PC-9 (cell line): ENCODE data around the gene LMX1A. TPM values are rescaled to one million over a fixed set of nuclear protein-coding genes. Genes with fewer than 3 reads are reported as not detected.

Experiments
- BruUV-seq: library from RNA; stranded (reverse); fragments of 400-500 nt; replicated peaks from 2 replicates; lab custom pipeline; 2021; lab: Mats Ljungman, UMichigan
- CTCF ChIA-PET: fragments of 300-600 bp; sonication (Branson Sonifier 250); formaldehyde crosslinking; loops from one replicate; lab custom pipeline; 2022; ENCODE audit warnings: antibody characterized with exemption; lab: Charles Lee
- POLR2A ChIA-PET: fragments of 300-600 bp; sonication (Branson Sonifier 250); formaldehyde crosslinking; loops from one replicate; lab custom pipeline; 2022; ENCODE audit warnings: antibody characterized with exemption; ENCODE audit not compliant: unreplicated experiment; lab: Charles Lee
- DNase-seq, 2 experiments: peaks; one replicate each; pipeline versions ENCODE4 v3.0.0 to v3.0.0-alpha.2; 2015 to 2022; ENCODE audit warnings: mixed read lengths in 1 of 2
- H2AFZ ChIP-seq: fragments of 200-600 bp; sonication (generic); 2 replicates; pipeline ENCODE4 v1.8.1; 2017; ENCODE audit warnings: antibody characterized with exemption
- H3F3A ChIP-seq: fragments of 200-600 bp; sonication (generic); 2 replicates; pipeline ENCODE4 v1.8.1; 2017; ENCODE audit warnings: antibody characterized with exemption, mild to moderate bottlenecking, low read depth; ENCODE audit not compliant: insufficient read depth
- H3K27ac ChIP-seq: fragments of 200-600 bp; sonication (generic); 2 replicates; pipeline ENCODE4 v1.6.1; 2016; ENCODE audit warnings: mixed run types
- H3K27me3 ChIP-seq: fragments of 200-600 bp; sonication (generic); 2 replicates; pipeline ENCODE4 v1.6.1; 2016; ENCODE audit warnings: low read depth, mixed run types; ENCODE audit not compliant: insufficient read depth
- H3K36me3 ChIP-seq: fragments of 200-600 bp; sonication (generic); 2 replicates; pipeline ENCODE4 v1.6.1; 2016; ENCODE audit warnings: low read depth, mixed run types
- H3K4me1 ChIP-seq: fragments of 200-600 bp; sonication (generic); replicated peaks from 2 replicates; pipeline ENCODE4 v1.6.1; 2016; ENCODE audit warnings: mixed run types; ENCODE audit not compliant: insufficient read depth
- H3K4me2 ChIP-seq: fragments of 200-600 bp; sonication (generic); 2 replicates; pipeline ENCODE4 v1.6.1; 2017; ENCODE audit warnings: mixed run types
- H3K4me3 ChIP-seq: fragments of 200-600 bp; sonication (generic); 2 replicates; pipeline ENCODE4 v1.6.1; 2016; ENCODE audit warnings: mixed run types
- H3K79me2 ChIP-seq: fragments of 200-600 bp; sonication (generic); 2 replicates; pipeline ENCODE4 v1.6.1; 2017; ENCODE audit warnings: low read depth, mixed run types
- H3K9me2 ChIP-seq: fragments of 200-600 bp; sonication (generic); 2 replicates; pipeline ENCODE4 v1.8.1; 2017; ENCODE audit warnings: mild to moderate bottlenecking; ENCODE audit not compliant: insufficient read depth
- H3K9me3 ChIP-seq: fragments of 200-600 bp; sonication (generic); 2 replicates; pipeline ENCODE4 v1.8.1; 2016; ENCODE audit warnings: low read depth; ENCODE audit not compliant: insufficient read depth
- H4K20me1 ChIP-seq: fragments of 200-600 bp; sonication (generic); 2 replicates; pipeline ENCODE4 v1.8.1; 2017; ENCODE audit not compliant: insufficient read depth
- EZH2 ChIP-seq: fragments of 200-600 bp; sonication (generic); IDR thresholded peaks from 2 replicates; pipeline ENCODE4 v1.8.0; 2017; ENCODE audit warnings: antibody characterized with exemption, low read depth
- intact Hi-C: fragments of 100-400 bp; cut with micrococcal nuclease; formaldehyde crosslinking; loops from one replicate; pipeline ENCODE4 v1.10.0; 2022; ENCODE audit not compliant: unreplicated experiment
- total RNA-seq: library from RNA; stranded (reverse); gene quantifications from 2 replicates; pipeline ENCODE4 v1.2.3, GENCODE V29; 2021
- TF ChIP-seq, protein P1 (sequence below): fragments of 200-600 bp; sonication (generic); conservative IDR thresholded peaks from 2 replicates; pipeline ENCODE4 v1.6.1; 2017; ENCODE audit warnings: mixed run types, antibody characterized with exemption, mild to moderate bottlenecking, moderate library complexity

Gene LMX1A
- total RNA-seq, 1 experiment from 2014 or later: not detected

DNA sequence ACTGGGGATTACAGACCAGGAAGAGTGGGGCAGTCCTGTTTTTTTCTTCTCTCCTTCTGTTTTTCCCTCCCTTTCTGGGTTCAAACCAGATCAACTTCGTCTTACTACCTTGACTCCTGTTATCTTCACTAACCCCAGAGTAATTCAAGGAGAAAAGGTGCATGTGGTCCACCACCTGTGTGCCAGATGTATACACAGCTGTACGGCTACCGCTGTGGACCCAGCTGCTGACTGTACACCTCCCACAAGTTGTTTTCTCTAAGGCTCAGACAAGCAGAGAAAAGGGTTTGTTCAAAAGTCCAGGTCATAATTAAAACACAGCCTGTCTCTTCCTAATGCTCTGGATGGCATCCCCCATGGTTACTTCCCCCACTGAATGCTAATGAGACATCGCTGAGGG, 102.1 kb downstream of the LMX1A start:
- H3K9me3 ChIP-seq: no peaks in the 10 kb centered on the region
- no peaks in the 10 kb centered on the region for H4K20me1 ChIP-seq
- no peak overlapping the region for H2AFZ ChIP-seq
- H3F3A ChIP-seq: no peaks in the 10 kb centered on the region
- H3K9me2 ChIP-seq: no peaks in the 10 kb centered on the region
- ChIA-PET CTCF (no interaction called here), POLR2A (no interaction called here)
- H3K36me3 ChIP-seq: no peaks in the 10 kb centered on the region
- no peaks in the 10 kb centered on the region for H3K4me1 ChIP-seq
- intact Hi-C loops: no loop called here
- no peak for TF ChIP-seq EZH2
- TF ChIP-seq, protein P1, sequence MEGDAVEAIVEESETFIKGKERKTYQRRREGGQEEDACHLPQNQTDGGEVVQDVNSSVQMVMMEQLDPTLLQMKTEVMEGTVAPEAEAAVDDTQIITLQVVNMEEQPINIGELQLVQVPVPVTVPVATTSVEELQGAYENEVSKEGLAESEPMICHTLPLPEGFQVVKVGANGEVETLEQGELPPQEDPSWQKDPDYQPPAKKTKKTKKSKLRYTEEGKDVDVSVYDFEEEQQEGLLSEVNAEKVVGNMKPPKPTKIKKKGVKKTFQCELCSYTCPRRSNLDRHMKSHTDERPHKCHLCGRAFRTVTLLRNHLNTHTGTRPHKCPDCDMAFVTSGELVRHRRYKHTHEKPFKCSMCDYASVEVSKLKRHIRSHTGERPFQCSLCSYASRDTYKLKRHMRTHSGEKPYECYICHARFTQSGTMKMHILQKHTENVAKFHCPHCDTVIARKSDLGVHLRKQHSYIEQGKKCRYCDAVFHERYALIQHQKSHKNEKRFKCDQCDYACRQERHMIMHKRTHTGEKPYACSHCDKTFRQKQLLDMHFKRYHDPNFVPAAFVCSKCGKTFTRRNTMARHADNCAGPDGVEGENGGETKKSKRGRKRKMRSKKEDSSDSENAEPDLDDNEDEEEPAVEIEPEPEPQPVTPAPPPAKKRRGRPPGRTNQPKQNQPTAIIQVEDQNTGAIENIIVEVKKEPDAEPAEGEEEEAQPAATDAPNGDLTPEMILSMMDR: no peak
- no peak overlapping the region for H3K27ac ChIP-seq
- no peaks in the 10 kb centered on the region for H3K79me2 ChIP-seq
- H3K4me2 ChIP-seq: no peak overlapping the region
- no peaks in the 10 kb centered on the region for H3K27me3 ChIP-seq
- no peak for DNase-seq
- H3K4me3 ChIP-seq: no peak overlapping the region
- BruUV-seq: no TSS peak

DNA sequence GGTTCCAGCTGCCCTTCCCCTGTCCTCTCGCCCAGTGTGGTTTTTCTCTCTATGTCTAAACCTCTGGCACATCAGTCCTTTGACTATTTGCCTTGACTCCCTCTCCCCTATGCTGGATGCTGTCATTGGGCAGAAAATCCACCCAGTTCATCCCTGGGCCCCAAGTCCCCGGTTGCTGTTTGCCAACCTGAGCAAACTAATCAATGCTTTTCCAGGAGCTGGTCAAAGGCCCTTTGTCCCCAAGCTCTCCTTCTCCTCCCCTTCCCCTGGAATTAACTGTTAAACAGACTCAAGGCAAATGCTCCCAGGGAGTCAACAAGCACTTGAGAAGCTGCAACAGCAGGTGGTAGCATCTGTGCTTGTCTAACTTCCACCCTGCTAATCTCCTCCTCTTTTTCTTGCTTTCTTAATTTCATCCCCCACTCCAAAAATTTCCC, 102.7 kb downstream of the LMX1A start:
- BruUV-seq: no TSS peak
- POLR2A ChIA-PET: no interaction called here

DNA sequence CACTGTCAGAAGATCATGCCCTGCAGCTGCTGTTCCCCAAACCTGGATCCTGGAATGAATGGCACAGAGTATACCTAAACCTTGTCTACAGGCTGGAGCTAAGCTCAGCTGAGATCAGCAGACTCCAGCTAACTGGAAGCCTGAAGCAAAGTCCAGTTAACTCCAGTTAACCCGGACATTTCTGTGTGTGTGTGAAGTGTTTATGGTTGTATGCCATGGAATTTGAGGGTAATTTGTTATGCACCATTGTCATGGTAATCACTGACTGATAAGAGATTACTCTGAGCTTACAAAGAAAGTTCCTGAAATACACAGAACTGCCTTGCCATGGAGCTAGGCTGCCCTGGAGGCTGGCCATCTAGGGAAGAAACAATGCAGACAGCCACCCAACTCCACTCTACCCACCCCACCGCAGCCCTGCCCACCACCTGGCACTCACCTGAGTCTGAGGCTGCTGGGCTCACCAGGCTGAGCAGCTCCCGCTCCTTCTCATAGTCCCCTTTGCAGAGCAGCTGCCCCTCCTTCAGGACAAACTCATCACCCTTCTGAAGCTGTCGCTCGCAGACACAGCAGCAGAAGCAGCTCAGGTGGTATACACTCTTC, 107.4 kb downstream of the LMX1A start:
- CTCF ChIA-PET: no interaction called here
- BruUV-seq: no TSS peak

More for the DNA sequence above, 102.7 kb downstream of the LMX1A start:
- no peak for DNase-seq
- Histone ChIP-seq H3K4me3 (no peak overlapping the region), H2AFZ (no peak overlapping the region), H3K4me2 (no peak overlapping the region), H3K27ac (no peak overlapping the region), H3K4me1 (no peaks in the 10 kb centered on the region), H3K27me3 (no peaks in the 10 kb centered on the region), H3K9me3 (no peaks in the 10 kb centered on the region), H4K20me1 (no peaks in the 10 kb centered on the region), H3K79me2 (no peaks in the 10 kb centered on the region), H3K36me3 (no peaks in the 10 kb centered on the region), H3F3A (no peaks in the 10 kb centered on the region), H3K9me2 (no peaks in the 10 kb centered on the region)
- CTCF ChIA-PET: no interaction called here
- TF ChIP-seq, protein P1: no peak
- TF ChIP-seq EZH2: no peak
- intact Hi-C loops: no loop called here

DNA sequence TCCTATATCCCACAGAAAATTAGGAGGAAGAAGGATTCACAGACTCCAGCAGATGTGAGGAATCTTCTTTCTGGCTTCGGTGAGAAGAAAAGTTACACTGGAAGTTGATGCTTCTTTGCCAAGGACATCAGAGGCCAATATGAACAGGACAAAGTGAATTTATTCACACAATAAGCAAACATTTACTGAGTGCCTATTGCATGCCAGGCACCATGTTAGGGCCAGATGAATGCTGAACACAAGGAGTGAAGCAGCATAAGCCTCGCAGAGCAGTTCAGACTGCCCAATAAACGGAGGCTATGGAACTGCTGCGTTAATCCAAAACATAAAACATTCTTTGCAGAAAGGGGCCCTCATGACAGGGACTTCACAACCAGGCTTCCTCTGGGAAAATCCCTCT, 114.6 kb downstream of the LMX1A start:
- Histone ChIP-seq H2AFZ (no peak overlapping the region), H3K27ac (no peak overlapping the region), H4K20me1 (no peaks in the 10 kb centered on the region), H3K9me2 (no peaks in the 10 kb centered on the region), H3K4me3 (no peak overlapping the region), H3K27me3 (no peaks in the 10 kb centered on the region), H3K9me3 (no peaks in the 10 kb centered on the region), H3F3A (no peaks in the 10 kb centered on the region), H3K4me2 (no peak overlapping the region), H3K79me2 (no peaks in the 10 kb centered on the region), H3K4me1 (no peaks in the 10 kb centered on the region), H3K36me3 (no peaks in the 10 kb centered on the region)
- TF ChIP-seq EZH2: no peak
- TF ChIP-seq, protein P1: no peak
- no TSS peak for BruUV-seq
- ChIA-PET POLR2A (no interaction called here), CTCF (no interaction called here)
- intact Hi-C loops: no loop called here
- DNase-seq: no peak

More for the DNA sequence above, 107.4 kb downstream of the LMX1A start:
- H3K4me2 ChIP-seq: no peak overlapping the region
- DNase-seq: no peak
- H3K4me3 ChIP-seq: no peak overlapping the region
- no peaks in the 10 kb centered on the region for H3K9me2 ChIP-seq
- no peaks in the 10 kb centered on the region for H3K9me3 ChIP-seq
- no peaks in the 10 kb centered on the region for H3K36me3 ChIP-seq
- POLR2A ChIA-PET: no interaction called here
- H3K4me1 ChIP-seq: no peaks in the 10 kb centered on the region
- H2AFZ ChIP-seq: no peak overlapping the region
- H3F3A ChIP-seq: no peaks in the 10 kb centered on the region
- H4K20me1 ChIP-seq: no peaks in the 10 kb centered on the region
- H3K79me2 ChIP-seq: no peaks in the 10 kb centered on the region
- no peak for TF ChIP-seq EZH2
- H3K27ac ChIP-seq: no peak overlapping the region
- H3K27me3 ChIP-seq: no peaks in the 10 kb centered on the region
- intact Hi-C loops: no loop called here
